Astrocyte of the spinal cord (primary cell): ENCODE results near the gene PIAS1.

Experiments
- DNase-seq: peaks from one replicate; pipeline ENCODE4 v3.0.0; 2011; ENCODE audit warnings: low read depth, low spot score
- H3K4me3 ChIP-seq: 2 replicates; pipeline ENCODE4 v1.5.1; 2011; ENCODE audit warnings: low read depth, mild to moderate bottlenecking, low read length, moderate library complexity
- CTCF ChIP-seq: IDR thresholded peaks from 2 replicates; pipeline ENCODE4 v1.5.1; 2012; ENCODE audit warnings: low read depth, mild to moderate bottlenecking, low read length, inconsistent platforms
- in situ Hi-C: cut with HindIII; loops from 2 replicates; pipeline ENCODE4 v1.10.0; 2017; ENCODE audit warnings: low sequenced_read_pairs

Gene PIAS1

GRCh38 chr15:68034081-68034480 is 20.0 kb upstream of the PIAS1 start:
- in situ Hi-C loops: no loop called here
- DNase-seq: no peak
- TF ChIP-seq CTCF: no peak
- no peak overlapping the region for H3K4me3 ChIP-seq

GRCh38 chr15:68034719-68035293 is 19.3 kb upstream of the PIAS1 start:
- in situ Hi-C loops: no loop called here
- DNase-seq: no peak
- TF ChIP-seq CTCF: no peak
- H3K4me3 ChIP-seq: no peak overlapping the region

GRCh38 chr15:68038246-68038645 is 15.9 kb upstream of the PIAS1 start:
- no peak for DNase-seq
- TF ChIP-seq CTCF: no peak
- in situ Hi-C loops: no loop called here
- H3K4me3 ChIP-seq: no peak overlapping the region

- no peak for TF ChIP-seq CTCF
- DNase-seq: no peak
- in situ Hi-C loops: no loop called here
- H3K4me3 ChIP-seq: no peak overlapping the region
These were observed 14.0 kb upstream of the PIAS1 start for GRCh38 chr15:68040144-68040543.

GRCh38 chr15:68042156-68042854 is 11.8 kb upstream of the PIAS1 start:
- no peak overlapping the region for H3K4me3 ChIP-seq
- no peak for TF ChIP-seq CTCF
- in situ Hi-C loops: no loop called here
- no peak for DNase-seq

GRCh38 chr15:68042855-68043222 is 11.3 kb upstream of the PIAS1 start:
- TF ChIP-seq CTCF: no peak
- in situ Hi-C loops: no loop called here
- DNase-seq: no peak
- H3K4me3 ChIP-seq: no peak overlapping the region
